ENCODE data around the gene SLC47A1.

The SLC47A1 gene

DNA sequence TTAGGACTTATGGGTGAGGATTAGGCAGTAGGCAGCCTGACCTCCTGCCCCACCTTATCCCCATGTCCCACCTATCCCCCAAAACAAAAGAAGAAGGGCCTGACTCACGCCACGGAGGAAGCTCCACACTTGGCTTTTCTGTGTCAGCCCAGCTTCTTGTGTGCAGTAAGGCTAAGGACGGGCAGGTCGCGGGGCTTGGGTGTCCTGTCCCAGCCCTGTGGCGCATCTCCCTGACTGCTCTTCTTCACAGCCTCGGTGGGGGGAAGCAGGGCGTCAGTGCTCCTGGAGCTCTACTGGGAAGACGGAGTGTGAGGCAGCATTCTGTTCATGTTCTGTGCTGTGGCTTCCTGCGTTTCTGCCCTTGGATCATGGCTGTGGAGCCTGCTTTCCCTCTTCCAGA is 80.3 kb downstream of the SLC47A1 start:
- no peak for DNase-seq

DNA sequence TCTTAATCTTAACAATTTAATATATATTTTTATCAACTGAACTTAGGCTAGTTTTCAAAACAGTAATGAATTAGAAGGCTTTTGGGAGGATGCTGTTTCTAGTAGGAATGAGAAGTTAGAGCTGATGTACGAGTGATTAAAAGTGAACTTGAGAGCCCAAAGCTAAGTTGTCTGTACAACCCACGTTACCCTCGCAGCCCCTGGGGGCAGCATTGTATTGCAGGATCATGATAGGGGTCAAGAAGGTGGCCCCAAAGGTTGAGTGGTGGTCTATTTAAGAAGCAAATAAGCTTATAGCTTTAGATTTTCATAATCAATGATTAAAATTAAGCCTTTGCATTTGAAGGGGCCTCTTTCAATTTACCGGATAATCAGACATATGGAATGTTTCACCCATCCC is 81.2 kb downstream of the SLC47A1 start:
- no peak for DNase-seq

DNA sequence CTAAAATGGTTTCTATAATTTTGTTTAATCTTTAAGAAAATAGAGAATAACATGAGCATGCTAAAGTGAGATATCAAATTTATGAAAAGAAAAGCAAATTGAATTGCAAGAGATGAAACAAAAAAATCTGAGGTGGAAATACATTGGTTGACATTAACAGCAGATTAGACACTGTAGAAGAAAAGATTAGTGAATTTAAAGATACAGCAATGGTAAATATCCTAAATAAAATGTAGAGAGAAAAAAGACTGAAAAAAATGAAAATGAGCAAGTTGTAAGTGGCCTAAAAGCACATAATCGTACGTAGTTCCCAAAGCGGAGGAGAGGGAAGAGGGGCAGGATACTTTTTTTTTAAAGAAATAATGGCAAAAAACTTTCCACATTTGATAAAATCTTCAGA is 84.4 kb downstream of the SLC47A1 start:
- no peak for DNase-seq

DNA sequence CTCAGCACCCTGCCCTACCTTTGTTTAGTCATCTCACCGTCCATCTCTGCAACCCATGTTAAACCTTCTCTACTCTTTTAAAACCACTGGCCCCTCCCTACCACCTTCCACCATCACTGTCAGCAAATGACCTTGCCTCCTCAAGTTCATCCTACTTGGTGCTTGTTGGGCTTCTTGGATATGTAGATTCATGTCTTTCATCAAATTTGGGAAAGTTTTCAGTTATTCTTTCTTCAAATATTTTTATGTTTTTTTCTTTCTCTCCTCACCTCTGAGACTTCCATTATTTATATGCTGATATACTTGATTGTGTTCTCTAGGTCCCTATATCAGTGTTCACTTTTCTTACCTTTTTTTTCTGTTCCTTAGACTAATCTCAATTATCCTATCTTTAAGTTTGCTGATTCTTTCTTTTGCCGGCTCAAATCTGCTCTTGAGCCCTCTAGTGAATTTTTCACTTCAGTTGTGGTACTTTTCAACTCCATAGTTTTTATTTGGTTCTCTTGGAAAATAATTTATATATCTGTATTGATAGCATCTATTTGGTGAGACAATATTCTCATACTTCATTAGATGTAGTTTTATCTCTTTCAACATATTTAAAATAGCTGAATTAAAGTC is 86.2 kb downstream of the SLC47A1 start:
- no peak for DNase-seq

DNA sequence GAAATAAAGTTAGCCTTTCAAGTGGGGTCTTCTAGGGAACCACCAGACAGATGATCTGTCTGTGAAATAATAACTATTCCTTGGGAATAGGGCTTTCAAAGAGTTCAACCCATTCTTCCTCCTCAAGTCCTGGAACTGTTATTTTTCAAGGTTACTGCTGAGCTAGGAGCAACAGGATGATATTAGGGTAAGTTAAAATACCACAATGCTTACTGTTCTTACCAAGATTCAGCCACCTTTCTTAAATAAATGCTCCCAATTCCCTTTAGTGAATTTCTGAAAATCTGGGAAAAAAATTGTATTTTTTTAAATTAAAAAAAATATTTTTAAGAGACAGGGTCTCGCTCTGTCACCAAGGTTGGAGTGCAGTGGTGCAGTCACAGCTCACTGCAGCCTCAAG is 88.0 kb downstream of the SLC47A1 start:
- DNase-seq: no peak

DNA sequence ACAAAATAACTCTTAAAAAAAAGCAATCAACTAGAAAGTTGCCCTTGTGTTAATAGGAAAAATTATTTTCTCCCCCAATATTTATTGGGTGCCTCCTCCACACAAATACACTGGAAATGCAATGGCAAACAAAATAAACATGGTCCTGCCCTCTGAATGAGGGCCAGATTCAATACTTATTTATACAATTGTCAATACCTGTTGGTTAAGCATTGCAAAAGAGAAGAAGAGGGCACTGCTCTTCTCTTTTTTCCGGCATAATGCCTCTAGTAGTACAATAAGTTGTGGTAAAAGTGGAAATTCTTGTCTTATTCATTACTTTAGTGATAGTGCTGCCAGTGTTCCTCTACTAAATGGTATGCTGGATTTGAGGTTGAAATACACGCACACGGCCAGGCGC is 92.4 kb downstream of the SLC47A1 start:
- no peak for DNase-seq
